Superior temporal gyrus (tissue), 1 donor: ENCODE results near the gene C13orf42.

Experiments used
- DNase-seq: peaks from one replicate; pipeline ENCODE4 v3.0.0-alpha.2; 2016; ENCODE audit errors: extremely low spot score

C13orf42 gene

DNA sequence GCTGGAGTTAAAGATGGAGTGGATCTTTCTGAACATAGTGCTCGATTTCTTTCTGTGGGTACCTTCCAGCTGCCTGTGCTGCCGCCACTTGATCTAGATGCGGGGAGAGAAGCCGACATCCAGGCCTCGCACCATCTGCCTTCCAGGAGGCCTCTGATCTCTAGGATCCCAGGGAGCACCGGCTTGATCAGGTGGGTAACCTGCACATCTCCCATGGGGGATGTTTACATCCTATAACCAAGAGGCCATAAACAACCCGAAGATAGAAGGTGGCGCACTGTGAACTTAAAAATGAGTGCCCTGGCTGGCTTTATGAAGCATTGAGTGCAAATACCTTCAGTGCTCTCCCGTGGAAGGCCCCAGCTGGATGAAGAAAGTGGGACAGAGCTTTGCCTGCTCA, at the start of gene C13orf42:
Gene C13orf42, minus strand, starts transcription at position 101 of the 400 bp plus-strand sequence. Its CDS starts 65 bp downstream, at position 36.
- DNase-seq: no peak

DNA sequence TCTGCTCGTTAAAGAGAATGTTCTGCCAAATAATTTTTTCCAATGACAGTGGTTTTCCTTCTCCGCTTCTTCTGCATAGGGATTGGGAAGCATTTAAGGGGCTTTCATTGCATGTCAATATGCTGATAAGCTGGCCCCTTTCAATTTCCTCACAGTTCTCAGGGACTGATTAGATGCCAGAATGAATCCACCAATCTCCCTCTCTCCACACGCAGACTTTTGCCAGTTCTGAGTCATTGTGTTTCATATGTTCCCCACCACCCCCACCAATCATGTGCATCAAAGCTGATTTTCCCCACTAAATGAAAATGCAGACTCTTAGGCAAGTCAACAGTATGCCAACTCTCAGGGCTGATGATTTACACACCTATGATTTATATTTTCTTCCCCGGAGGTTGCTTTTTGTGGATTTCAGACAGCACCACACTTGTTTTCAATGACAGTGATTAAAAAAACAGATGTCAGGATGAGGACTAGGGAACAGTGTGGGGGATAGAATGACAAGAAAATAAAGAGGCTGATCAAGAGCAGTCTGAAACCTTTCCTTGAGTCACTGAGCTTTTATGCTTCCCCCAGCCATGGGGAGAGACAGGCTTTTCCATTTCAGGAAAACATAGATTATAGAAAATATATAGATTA, 47.9 kb upstream of the C13orf42 start:
- DNase-seq: peak; percentile 40

DNA sequence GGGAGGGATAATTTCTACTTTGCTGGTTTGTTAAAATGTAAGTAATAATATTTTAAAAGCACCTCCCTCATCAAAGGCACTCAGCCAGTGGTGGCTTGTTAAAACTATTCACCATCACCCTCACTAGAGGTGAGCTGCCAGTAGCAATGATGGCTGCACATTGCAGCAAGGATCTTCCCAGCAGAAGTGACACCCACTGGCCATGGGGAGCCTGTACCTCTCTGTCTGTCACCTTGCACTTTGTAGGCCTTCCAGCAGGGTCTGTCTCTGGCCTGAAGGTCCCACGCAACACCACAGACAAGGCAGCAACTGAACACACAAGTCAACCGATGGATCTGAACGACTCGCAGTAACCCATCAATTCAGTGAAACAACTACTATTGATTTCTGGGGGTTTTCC, 47.3 kb upstream of the C13orf42 start:
- DNase-seq: no peak

DNA sequence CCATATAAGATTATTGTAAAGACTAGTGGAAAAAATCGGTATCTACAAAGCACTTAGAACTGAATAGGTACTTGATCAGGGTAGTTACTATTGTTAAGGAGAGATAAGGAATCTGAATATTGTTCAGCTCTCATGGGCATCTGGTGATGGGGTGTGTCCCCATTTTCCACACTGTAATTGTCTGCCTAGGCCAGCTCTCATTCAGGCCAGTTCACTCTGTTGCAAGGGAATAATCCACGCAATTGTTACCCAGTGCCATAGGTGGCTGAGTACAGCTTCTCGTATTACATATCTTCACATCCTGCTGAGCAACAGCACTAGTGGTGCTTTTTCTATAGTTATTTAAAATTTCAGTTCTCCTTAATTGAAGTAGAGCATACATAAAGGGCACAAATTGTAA, 45.6 kb upstream of the C13orf42 start:
- DNase-seq: no peak

DNA sequence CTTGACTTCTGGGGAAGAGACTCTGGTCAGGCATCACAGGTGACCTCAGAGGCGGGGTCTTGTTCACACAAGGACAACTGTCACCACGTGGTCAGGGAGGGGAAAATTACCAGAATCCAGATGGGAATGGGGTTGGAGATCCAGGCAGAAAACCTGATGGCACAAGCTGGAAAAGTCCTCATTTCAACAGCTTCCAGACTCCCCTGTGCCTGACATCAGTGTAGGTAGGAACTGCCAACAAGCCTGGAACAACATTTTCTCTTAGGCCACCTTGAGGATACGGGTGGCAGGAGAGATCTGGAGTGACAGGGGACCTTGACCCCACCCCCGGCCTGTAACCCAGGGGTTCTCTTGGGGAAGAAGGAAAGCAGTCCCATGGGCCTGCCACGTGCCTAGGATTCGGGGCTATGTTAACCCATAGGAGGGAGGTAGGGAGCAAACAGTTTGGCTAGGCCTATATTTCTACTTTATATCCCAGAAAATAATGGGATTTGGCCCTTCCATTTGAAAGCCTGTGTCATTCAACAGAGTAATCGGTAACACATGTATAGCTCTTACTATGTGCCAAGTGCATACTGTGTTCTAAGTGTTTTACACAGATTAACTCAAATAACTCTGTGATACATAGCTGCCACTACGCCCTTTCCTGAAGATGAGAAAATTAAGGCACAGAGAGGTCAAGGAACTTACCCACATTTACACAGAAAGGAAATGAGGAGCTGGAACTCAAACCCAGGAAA, 44.9 kb upstream of the C13orf42 start:
- no peak for DNase-seq

DNA sequence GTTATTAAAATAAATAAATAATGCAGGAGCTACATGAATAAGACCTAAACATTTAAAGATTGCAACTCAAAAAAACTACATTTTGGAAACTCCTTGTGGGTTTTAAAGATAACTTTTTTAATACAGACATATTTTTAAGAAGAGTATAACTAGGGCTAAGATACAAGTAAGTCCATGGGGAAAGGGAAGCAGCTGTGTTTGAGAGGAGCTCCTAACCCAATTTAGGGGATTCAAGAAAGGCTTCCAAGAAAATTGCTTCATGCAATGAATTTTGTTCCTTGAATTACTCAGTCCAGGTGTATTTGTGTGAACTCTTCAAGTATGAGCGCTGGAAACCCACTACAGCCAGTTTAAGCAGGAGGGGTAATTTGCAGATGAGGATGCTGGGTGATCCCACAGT, 44.1 kb upstream of the C13orf42 start:
- DNase-seq: no peak

DNA sequence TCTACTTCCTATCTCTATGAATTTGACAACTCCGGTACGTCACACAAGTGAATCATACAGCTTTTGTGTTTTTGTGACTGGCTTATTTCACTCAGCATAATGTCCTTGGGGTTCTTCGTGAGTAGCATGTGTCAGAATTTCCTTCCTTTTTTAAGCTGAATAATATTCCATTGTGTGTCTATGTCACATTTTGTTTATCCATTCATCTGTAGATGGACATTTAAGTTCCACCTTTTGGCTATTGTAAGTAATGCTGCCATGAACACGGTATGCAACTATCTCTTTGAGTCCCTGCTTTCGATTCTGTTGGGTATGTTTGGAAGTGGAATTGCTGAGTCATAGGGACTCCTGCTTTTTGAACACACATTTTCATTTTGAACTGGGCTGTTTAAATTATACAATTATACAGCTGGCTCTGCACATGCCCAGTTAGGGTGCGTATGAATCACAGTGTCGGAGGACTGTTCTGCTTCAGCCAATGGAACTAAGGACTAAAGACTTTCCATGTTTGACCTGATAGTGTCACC, 43.0 kb upstream of the C13orf42 start:
- DNase-seq: no peak

DNA sequence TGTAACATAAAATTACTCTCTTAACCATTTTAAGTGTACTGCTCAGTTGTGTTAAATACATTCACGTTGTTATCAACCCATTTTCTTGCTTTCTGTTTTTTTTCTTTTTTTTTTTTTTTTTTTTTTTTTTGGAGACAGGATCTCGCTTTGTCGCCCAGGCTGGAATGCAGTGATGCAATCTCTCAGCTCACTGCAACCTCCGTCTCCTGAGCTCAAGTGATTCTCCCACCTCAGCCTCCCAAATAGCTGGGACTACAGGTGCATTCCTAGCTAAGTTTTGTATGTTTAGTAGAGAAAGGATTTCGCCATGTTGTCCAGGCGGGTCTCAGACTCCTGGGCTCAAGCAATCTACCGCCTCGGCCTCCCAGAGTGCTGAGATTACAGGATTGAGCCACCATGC, 42.5 kb upstream of the C13orf42 start:
- DNase-seq: no peak

DNA sequence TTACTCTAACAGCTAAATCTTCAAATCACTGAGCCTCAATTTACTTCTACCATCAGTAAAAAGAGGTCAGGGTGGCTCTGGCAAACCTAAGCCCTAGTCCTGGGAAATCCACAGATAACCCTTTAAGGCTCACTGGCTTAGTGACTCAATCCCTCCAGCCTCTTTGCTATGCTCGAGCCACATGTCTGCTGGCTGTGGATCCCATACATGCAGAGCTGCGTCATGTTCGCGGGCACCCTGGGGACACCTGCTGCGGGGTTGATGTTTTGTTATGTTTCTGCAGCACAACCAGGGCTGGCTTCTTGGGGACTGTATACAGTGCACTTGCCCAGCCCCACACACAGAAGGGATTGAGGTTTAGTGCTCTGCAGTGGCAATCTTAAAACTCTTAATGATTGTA, 41.6 kb upstream of the C13orf42 start:
- DNase-seq: no peak

DNA sequence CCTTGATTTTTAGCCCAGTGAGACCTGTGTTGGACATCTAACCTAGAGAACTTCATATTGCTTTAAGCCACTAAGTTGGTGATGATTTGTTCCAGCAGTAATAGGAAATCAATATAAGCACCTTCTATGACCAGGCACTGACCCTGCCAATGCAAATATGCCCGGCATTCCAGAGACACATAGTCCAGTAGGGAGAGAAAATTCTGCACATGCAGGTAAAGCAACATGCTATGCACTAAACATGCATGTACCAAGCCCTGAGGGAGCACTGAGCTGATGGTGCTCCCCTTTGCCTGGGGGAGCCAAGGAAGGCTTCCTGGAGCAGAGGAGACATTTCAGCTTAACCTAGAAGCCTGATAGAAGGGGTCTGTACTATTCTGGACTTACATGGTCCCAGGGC, 40.4 kb upstream of the C13orf42 start:
- DNase-seq: no peak

DNA sequence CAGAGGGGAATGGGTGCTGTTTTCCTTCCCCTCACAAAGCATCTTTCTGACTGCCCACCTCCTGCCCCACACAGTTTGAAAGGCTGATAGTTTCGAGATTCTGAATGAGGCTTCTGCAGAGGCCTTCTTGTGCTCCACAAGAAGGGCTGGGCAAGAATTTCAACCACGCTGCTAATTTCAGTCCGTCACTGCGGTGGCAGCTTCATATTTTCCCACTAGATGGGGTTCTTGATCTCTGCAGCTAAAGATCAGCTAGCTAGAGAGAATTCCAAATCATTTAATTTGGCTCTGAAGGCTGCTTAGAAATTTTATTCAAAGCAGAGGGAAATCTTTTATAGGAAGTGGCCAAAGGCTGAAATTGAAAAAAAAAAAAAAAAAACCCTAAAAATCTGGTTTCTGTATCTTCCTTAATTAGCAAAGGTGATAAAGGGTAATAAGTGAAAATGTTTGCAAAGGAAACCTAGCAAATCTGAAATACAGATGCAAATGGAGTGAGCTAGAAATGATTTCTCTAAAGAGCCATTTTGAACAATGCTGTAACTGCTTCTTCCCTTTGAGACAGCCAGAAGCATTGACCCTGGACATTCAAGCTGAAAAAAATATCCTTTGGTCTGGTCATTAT, 38.0 kb upstream of the C13orf42 start:
- DNase-seq: peak; percentile 88

DNA sequence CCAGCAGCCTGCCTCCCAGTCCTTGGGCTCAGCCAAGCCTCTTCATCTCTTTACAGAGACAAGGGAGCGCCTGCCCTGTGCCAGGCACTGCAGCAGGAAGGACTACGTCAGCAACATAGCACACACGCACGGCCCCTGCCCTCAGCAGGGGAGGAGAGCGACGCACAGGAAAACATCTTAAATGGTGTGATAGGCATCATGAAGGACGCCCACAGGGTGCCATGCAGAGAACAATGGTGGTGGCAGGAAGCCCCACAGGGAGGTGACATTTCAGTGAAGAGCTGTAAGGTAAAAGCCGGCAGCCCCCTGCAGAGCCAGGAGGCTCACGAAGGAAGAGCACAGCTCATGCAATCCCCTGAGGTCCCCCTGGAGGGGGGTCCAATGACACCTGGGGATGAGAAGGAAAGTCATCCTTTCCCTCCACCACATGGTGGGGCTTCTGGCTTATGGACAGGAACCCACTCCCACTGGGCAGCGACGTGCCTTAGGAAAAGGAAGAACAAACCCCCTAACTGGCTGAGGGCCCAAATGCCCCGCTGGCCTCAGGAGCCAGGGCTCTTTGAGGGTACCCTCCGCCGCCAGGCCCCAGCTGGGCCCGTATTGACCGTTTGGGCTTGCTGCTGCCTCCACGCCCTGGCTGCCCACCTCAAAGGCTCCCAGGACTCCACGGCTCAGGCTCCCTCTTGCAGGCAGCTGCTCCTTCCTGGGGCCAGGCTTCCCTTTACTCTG, 37.3 kb upstream of the C13orf42 start:
- DNase-seq: no peak

DNA sequence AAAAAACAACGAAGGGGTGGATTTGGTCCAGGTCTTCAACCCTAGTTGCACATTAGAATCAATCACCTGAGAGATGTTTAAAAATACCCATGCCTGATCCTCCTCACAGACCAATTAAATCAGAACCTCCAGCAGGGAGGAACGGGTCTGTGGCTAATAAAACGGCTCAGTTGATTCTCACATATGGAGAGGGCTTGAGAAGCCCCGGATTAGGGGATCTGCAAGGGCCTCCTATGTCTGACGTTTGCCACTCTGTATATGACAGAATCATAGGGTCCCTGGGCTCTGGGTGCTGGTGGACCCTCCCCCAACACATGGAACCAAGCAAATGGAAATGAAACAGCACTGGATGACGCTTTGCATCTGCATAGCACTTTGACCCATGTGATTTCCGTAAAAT, 36.7 kb upstream of the C13orf42 start:
- no peak for DNase-seq

DNA sequence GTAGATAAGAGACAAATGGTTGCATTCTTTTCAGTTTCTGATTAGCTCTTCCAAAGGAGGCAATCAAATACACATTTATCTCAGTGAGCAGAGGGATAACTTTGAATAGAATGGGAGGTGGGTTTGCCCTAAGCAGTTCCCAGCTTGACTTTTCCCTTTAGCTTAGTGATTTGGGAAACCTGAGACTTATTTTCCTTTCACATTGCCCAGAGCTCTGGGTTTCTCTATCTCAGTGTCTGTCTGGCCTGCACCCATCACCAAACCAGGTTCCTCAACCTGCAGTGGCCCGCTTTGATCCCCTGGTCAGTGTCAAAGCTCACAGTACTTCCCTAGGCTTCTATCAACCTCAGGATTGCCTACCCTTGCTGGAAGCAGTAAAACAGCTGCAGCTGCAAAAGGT, 35.6 kb upstream of the C13orf42 start:
- no peak for DNase-seq

DNA sequence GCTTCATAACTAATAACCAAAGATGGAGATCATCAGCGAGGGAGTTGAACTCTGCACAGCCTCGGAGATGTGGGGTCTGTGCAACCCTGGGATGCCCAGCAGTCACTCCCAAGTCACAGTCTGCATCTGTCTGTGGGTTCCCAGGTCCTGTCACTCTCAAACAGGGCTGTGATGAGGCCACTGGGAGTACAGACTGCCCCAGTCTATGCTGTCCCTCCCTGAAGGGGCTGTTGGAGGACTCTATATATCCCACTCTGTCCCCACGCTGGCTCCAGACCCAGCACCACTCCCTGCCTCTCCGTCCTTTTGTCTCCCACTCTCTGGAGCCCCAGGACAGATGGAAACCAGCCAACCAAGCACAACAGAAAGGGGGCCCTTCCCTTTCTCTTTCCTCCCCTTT, 26.2 kb upstream of the C13orf42 start:
- DNase-seq: no peak

DNA sequence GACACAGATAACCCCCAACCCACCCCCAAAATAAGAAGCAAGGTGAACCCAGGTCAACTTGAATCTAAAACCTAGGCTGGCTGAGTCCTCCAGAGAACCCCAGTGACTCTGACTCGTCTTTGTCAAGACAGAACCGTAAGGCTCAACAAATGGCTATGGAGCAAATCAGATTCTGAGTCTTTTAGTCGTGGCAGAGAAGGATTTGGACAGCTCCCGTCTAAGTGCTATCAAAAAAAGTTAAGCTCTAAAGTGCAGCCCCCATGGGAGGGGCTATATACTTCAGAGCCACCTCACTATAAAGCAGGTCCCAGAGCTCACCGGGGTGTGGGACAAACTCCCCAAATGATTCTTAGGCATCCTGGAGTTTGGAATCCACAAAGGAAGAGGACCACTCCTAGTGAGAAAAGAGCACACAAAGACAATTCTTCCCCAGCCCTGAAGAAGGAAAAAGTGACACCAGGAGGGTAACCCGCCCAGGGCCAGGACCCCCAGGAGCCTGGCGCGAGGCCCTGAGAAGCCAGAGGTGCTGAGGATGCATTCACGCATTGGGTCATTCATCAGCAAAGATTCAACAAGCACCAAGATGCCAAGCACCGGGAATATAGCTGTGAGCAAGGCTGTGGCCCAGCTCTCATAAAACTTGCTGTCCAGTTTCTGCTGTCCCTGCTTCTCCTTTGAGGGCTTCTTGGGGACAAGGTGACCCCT, 25.4 kb upstream of the C13orf42 start:
- no peak for DNase-seq

DNA sequence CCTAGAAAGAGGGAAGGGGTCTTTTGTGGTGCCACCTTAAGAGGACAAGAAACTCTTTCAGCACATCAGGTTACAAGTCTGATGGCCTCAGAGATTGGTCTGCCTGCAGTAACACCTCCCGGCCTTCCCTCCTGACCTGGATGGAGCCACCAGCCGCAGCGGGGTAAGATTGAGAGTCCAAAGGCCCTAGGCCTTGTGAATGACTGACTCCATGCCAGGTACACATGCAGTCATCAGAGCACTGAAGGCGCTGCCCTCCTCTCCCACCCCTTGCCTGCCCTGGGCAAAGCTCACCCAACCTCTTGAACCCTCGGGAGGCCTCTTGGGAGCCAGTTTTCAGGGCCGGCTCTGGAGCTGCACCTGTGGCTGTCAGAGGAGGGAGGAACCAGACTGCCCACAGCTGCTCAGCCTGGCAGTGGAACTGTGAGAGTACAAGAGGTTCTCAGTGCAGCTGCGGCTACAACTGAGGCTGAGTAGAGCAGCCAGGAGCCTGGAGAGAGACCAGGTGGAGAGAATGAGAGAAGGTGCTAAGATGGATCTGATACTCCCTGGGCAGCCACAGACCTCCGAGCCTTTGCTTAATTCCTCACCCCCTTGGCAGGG, 23.8 kb upstream of the C13orf42 start:
- no peak for DNase-seq

DNA sequence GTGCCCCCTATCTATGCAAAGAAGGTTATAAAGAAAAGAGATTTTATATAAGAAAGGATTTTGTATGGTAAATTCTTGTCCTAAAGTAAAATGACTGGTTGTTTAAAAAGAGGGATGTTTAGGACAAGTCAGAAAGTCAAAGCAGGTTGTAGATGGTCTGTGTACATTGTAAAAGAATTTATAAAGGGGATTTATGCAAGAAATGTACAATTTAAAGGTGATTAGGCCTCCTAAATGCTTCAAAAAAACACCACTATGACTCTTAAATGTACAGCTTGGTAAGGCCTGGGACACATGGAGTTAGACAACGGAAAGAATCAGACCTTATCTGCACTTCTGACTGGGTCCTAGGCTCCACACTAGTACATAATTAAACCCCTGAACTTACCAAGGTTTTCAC, 19.3 kb upstream of the C13orf42 start:
- no peak for DNase-seq

DNA sequence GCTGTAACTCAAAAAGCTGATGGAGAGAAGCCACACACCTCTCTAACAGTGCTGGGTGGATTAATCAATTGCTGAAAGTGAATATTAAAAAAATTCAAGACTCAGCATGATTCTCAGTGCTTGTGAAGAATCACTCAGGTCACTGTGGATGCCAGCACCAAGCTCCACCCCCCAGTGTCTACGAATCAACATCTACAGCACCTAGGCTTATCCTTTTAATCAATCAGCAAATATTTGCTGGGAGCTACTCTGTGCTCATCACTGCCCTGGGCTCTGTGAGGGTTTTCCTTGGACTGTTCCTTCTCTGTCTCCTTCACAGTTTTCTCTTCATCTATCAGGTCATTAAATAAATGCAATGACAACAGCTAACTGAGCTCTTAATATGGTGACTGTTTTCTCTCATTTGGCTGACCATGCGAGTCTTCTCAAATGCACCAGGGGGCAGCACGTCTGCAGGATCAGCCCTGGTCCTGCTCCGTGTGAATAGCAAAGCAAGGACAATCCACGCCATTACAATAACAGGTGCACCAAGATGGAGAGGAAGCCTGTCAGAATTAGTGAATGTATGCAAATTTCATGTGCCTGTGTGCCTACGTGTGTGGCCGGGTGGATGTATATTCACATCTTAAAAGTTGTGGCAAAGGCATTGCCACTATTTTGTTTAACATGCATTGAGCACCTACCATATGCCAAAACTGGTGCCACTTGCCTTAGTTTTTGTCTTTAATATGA, 14.6 kb upstream of the C13orf42 start:
- DNase-seq: peak; percentile 72

DNA sequence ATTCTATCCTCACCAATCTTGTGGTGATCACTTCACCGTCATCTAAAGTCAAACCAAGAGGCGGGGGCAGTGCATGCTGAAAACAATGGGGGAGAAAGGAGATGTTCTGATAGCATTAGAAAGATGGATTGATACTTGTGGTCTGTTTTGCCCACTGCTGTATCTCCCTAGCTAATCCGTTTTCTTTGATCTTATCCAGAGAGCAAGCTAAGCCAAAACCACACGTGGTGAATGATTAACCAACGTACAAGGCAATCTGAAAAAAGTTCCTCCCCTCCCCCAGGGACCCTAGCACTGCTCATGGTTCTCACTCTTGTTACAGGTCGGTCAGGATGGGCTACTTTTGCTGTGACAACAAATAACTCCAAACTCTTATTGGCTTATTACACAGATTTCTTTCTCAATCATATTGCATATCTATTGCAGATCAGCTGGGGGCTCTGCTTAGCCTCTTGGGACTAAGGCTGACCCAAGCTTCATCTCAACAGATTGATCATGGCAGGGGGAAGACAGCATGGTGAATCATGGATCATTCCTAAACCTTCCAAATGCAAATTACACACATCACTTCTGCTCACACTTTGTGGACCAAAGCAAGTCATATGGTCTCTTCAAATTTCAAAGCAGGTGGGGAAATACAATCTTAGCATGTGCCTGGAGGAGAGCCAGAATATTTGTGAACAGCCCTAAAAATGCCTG, 11.9 kb upstream of the C13orf42 start:
- DNase-seq: no peak
